Measurements from ENCODE around the gene CSMD2.

Gene CSMD2

DNA sequence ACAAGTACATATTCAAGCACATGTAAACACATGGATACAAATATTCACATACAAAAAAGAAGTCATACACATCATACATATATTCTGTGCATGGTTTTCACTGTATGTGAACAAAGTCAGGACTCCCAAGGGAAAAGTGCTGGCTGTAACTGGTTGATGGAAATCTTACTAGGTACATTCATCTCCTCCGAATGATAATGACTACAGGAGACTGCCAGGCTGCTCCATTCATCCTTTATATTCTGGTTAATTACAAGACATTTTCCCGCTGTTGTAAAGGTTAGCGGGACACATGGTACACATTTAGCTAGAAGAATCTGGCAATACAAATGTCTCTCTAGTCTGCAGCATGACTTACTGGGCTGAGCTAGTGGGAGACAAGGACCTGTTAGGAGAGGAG, 327.4 kb downstream of the CSMD2 start:
- DNase-seq (ENCODE audit: insufficient read length, low spot score) (no peak), FAIRE-seq (no peak)
- TF ChIP-seq CTCF (IDR thresholded peaks at IDR 0.05; ENCODE audit: insufficient read depth, missing control alignments), result no peak

DNA sequence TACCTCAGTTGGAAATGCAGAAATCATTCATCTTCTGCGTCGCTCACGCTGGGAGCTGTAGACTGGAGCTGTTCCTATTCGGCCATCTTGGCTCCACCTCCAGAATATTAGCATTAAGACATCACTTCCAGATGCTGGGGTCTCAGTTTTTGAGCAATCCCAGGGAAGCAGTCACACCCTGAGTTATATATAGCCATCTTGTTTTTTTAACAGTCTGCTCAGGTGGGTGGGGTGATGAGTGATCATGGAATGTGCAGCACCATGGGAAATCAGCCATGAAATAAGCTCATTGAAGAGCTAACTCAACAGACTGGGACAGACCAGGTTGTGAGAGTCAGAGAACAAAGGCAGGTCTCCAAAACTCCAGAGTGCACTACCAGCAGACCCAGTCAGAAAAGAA, 328.1 kb downstream of the CSMD2 start:
- DNase-seq (ENCODE audit: insufficient read length, low spot score) (no peak), FAIRE-seq (no peak)
- TF ChIP-seq CTCF (IDR thresholded peaks at IDR 0.05; ENCODE audit: insufficient read depth, missing control alignments), result no peak

DNA sequence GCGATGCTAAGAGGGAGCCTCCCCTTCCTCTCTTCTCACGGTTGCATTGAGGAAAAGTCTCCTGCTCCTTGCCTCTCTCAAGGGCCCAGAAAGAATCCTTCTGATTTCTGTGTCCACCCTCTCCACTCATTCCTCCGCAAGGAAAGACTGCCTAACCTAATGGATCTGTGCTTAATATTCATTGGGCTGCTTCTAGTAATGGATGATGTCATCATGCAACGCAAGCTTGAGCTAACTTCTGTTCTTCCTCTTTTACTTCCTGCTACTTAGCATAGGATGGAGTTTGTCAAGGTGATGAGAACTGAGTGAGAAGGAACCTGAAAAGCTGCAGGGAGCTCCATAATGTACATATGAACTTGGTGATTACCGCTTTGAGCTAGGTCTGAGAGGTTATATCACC, 336.4 kb downstream of the CSMD2 start:
- TF ChIP-seq CTCF (IDR thresholded peaks at IDR 0.05; ENCODE audit: insufficient read depth, missing control alignments), result no peak
- DNase-seq (ENCODE audit: insufficient read length, low spot score) (no peak), FAIRE-seq (no peak)

DNA sequence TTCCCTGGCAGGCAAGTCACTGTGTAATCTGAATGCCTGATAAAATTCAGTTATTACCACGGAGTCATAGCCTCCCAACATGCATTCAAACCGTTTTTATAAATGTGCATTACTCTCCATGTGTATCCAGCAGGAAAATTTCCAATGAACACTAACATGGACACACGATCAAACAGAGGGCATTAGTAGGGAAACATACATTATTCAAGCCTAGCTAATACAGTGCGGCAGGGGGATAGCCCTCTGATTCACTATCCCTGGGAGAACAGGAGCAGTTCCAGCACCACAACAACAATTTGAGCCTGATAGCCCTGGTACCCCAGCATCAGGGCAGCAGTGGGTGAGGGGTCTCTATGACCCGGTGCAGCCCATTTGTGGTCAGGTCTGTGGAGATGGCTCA, 337.0 kb downstream of the CSMD2 start:
- FAIRE-seq, result no peak
- DNase-seq (ENCODE audit: insufficient read length, low spot score), result no peak
- TF ChIP-seq CTCF (IDR thresholded peaks at IDR 0.05; ENCODE audit: insufficient read depth, missing control alignments), result no peak

DNA sequence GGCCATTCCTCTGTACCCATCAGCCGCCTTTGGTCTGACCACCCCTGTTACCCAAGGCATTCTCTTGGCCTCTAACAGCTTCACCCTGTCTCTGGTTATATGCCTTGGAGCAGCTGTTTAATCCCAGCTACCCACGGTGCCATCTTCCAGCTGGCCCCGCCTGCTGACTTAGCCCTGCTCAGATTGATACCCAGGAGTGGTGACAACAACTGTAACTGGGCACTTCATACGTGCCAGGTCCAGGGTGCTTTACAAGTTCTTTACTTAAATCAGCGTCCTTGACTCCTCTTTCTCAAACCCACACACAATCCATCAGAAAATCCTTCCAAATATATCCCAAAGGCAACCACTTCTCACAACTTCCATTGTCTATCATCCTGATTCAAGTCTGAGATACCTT, 338.3 kb downstream of the CSMD2 start:
- no peak for TF ChIP-seq CTCF (IDR thresholded peaks at IDR 0.05; ENCODE audit: insufficient read depth, missing control alignments)
- no peak for FAIRE-seq
- DNase-seq (ENCODE audit: insufficient read length, low spot score), result no peak

GRCh38 chr1:33826311-33826710, 338.7 kb downstream of the CSMD2 start:
- no peak for TF ChIP-seq CTCF (IDR thresholded peaks at IDR 0.05; ENCODE audit: insufficient read depth, missing control alignments)
- FAIRE-seq, result no peak
- DNase-seq (ENCODE audit: insufficient read length, low spot score), result no peak

DNA sequence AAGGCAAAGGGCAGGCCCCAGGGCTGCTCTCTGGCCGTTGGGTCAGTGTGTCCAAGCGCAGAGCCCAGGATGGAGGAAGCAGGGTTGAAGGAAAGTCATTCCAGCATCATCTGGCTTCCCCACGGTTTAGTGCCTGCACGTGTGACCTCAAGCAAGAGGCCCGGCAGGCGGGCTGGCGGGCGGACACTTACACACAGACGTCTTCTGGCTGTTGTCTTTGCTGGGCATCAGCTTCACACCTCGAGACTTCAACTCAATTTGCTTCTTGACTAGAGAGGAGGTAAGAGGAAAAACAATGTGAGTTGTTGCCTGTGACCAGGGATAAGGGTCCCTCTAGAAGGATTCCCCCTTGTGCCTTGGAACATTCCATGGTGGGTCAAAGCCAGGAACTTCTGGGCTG, 339.5 kb downstream of the CSMD2 start:
- TF ChIP-seq CTCF (IDR thresholded peaks at IDR 0.05; ENCODE audit: insufficient read depth, missing control alignments), result no peak
- FAIRE-seq, result no peak
- no peak for DNase-seq (ENCODE audit: insufficient read length, low spot score)
